Hindlimb muscle (tissue), 1 donor: ENCODE results near the gene C2orf68. TPM values are rescaled to one million over a fixed set of nuclear protein-coding genes. Genes with fewer than 3 reads are reported as not detected.
A peak's percentile ranks its signal among the peaks of the same experiment; 100 is the strongest.
"Not testable (repeated sequence)": the region's sequence is repeated elsewhere in the genome, so short reads cannot be mapped to it uniquely, and the experiment has no call there.

ENCODE experiments used
- DNase-seq: peaks from one replicate; pipeline ENCODE4 v3.0.0-alpha.2; 2013
- polyA plus RNA-seq: library from polyadenylated mRNA; unstranded; fragments of 120-200 nt; gene quantifications from one replicate; pipeline ENCODE4 v1.2.1, GENCODE V29; 2013; ENCODE audit not compliant: insufficient read length

The C2orf68 gene
- polyA plus RNA-seq, 1 donor = 57.5 TPM

DNA sequence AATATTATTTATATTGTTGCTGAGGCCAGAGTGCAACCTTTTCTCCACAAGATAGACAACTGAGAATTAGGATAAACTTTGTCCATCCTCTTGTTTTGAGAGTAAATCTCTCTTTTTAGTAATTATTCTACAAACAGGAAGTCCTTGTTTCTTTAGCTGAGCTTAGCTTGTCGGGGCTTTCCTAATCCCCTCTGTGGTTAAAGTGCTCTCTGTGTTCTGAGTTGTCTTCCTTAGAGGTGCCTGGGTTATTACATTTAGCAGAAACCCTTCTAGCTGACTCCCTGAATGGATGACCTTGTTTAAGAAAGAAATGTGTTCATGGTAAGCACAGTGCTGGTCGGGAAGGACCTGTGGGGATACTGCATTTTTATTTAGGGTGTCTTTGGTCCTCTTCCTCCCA lies 16.8 kb upstream of the C2orf68 start:
- DNase-seq = no peak

DNA sequence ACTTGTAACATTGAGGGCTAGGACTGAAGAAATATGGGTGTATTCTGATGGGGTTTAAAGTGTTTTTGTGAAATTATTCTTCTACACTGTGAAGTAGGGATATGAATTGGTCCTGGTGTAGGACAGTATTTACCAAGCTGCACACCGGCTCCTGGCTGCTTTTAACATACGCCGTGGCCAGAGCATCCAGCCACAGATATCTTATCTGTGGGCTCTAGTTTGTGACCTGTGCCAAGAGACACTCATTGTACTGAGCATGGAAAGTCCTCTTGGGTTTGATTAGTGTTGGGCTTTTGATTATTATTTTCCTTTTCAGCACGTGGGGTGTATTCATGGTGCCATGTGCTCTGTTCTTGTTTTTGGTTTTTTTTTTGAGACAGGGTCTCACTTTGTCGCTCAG lies 12.1 kb upstream of the C2orf68 start:
- DNase-seq = no peak

DNA sequence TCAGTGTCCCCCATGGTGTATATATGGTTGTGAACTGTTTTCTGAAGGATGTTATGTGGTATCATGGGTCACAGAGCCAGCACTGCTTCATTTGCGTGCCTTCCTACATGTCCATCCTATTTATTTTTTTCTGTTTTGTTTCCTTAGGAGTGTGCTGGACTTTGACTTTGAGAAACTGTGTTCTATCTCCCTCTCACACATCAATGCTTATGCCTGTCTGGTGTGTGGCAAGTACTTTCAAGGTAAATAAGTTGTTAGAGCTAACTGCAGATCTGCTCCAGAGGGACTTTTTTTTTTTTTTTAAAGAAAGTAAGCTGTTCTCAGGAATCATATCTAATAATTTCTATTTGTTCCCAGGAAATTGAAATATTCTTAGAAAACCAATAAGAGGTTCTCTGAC lies 9.5 kb upstream of the C2orf68 start:
- no peak for DNase-seq

DNA sequence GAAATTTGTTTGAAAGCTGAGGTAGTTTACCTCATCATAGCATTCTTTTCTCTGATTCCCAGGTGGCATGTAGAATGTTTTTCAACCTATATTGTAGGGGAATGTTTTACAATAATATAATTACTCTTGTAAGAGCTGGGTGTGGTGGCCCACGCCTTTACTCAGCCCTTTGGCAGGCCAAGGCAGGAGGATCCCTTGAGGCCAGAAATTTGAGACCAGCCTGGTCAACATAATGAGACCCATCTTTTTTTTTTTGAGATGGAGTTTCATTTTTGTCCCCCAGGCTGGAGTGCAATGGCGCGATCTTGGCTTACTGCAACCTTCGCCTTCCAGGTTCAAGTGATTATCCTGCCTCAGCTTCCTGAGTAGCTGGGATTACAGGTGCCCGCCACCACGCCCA lies 7.8 kb upstream of the C2orf68 start:
- no peak for DNase-seq

DNA sequence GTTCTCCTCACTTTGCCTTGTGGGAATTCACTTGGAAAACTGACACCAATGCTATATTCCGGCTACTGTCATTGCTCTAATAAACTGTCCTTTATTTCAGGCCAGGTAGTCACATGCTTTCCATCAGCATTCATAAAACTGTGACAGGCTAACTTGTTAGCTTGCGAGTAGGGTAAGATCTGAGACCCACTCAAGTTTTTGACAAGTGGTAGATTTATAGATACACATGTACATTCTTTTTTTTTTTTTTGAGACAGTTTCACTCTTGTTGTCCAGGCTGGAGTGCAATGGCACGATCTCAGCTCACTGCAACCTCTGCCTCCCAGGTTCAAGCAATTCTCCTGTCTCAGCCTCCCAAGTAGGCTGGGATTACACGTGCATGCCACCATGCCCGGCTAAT lies 5.9 kb upstream of the C2orf68 start:
- DNase-seq = not testable (repeated sequence)

DNA sequence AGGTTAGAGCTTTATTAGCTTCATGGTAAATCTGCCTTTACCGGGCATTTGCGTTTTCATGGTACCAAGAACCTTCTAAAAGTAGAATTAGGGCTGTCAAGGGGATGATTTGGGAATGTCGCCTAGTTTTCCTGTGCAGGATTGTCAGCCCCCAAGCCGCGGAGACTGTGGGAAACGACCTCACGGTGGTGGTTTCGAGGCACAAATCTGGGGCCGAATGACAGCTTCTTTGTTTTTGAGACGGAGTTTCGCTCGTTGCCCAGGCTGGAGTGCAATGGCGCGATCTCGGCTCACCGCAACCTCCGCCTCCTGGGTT lies 3.5 kb upstream of the C2orf68 start:
- no peak for DNase-seq

DNA sequence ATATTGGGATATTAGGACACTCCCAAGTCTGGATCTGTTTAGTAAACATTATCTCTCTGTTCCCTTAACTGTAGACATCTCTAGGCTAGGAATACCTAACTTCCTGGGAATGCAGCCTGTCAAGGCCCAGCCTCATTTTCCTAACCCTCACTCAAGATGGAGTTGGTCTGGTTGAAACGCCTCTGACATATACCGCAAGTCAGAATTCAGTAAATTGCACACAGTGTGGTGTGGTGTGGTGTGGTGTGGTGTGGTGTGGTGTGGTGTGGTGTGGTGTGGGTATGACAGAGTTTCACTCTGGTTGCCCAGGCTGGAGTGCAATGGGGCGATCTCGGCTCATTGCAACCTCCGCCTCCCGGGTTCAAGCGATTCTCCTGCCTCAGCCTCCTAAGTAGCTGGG lies 2.9 kb upstream of the C2orf68 start:
- not testable (repeated sequence) for DNase-seq

DNA sequence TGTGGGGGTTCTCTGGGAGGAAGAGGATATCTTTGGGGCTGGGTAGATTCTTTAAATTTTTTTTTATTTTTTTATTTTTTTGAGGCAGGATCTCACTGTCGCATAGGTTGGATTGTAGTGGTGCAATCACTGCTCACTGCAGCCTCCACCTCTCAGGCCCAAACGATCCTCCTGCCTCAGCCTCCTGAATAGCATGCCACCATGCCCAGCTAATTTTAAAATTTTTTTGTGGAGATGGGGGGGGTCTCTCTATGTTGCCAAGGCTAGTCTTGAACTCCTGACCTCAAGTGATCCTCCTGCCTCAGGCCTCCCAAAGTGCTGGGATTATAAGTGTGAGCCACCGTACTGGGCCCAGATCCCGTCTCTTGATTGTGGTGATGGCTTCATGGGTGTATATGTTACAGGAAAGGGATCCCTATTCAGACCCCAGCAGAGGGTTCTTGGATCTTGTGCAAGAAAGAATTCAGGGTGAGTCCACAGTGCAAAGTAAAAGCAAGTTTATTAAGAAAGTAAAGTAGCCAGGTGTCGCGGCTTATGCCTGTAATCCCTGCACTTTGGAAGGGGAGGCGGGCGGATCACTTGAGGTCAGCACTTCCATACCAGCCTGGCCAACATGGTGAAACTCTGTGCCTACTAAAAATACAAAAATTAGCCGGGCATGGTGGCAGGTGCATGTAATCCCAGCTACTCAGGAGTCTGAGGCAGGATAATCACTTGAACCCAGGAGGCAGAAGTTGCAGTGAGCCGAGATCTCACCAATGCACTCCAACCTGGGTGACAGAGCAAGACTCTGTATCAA lies 2.0 kb upstream of the C2orf68 start:
- no peak for DNase-seq

DNA sequence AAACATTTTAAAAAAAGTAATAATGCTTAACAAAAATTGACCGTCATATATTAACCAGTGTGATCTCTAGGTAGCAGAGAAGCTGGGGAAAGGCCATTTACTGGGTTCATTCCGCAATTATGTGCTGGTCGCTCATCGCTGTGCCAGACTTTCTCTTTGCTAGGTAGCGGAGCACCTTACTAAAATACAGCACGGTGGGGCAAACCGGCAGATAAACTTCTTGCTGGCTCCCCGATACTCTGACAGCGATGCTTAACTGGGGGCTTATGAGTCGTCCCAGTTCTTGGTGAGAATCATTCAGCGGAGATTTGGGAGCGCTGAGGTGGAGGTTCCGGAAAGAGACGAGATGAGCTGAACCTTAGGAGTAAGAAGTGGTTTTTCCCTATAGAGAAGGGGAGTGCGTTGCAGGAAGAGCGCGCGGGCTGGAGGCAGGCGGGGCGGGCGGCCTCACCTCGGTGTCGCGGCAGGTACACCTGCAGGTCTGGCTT lies 605 bp downstream of the C2orf68 start:
- no peak for DNase-seq

DNA sequence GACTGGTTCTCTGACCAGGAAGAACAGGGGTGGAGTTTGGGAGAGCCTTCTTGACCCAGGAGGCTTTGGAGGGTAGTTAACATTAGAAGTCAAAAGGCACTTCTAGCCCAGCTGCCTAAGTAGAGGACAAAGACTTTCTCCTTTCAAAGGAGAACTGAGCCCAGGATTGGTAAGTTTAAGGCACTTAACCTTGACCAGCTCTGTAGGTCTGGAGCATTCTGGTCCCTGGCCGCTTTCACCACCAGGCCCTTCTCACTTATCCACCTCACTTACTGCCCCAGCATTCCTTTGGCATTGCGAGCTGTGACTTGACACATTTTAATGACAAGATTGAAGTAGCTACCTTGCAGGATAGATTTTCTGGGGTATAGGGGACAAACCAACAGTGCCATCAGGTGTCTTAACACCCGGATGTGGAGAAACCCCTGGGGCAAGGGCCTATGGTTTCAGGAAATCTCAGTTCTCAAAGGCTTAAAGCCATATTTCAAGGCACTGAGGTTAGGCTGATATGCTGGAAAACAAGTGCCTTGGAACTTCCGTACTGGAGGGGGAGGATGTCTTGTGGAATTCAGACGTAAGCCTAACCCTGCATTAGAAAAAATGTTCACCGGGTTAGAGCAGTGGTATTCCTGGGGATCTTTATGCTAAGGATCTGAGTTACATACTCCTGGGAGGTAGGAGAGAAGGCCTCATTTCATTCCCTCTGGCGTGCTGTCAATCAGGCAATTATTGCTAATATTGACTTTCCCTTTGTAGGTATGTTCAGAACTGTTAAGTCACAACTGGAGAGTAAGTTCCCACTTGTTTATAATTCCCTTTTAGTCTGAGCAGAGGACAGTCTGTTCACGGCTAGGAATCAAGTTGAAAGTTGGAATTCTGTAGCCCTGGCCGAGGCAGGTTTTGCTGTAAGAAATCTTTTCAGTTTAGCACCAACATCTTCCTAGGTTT lies 4.3 kb downstream of the C2orf68 start:
- no peak for DNase-seq

DNA sequence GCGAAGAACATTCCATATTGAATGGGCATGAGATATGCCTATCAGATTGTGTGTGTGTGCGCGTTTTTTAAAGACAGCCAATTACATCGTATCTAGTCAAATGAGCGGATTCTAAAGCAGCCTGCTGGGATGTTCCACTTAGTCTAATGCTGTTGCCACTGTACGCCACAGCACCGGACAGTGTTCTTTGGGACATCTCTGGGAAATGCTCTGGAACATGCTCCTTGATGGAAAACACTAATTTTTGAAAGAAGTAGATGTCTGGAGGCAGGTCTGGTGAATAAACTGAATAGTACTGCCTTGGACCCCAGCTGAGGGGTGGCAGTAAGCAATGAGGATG lies 5.8 kb downstream of the C2orf68 start:
- no peak for DNase-seq

DNA sequence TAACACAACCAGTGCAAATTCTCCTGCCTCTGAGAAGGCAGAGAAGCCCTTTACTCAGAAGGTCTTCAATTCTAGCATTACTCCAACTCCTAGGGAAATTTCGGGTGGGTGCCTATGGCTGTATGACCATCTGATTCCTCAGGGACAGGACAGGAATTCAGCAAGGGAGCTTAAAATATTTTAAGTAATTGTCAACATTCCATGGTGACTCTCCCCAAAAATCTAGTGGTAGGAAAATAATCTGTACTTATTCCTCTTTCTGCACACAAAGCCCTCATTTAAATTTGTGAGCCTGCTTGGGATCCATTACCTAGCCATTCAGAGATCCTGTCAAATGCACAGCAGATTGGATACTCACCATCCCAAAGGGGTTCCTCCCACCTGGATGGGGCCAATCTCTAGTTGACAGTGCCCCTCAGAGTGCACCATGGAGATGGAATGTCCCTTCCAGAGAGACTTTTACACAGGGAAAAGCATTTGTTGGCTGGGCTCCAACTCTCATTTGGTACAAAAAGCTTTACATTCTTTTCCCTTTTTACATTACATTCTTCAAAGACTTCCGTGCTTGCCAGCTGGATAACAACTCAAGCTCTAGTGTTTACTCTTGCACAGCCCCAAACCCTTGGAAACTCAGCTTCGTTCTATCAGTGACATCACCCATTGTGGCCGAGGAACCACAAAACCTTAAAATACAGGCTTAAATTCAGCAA lies 6.3 kb downstream of the C2orf68 start:
- DNase-seq = no peak

DNA sequence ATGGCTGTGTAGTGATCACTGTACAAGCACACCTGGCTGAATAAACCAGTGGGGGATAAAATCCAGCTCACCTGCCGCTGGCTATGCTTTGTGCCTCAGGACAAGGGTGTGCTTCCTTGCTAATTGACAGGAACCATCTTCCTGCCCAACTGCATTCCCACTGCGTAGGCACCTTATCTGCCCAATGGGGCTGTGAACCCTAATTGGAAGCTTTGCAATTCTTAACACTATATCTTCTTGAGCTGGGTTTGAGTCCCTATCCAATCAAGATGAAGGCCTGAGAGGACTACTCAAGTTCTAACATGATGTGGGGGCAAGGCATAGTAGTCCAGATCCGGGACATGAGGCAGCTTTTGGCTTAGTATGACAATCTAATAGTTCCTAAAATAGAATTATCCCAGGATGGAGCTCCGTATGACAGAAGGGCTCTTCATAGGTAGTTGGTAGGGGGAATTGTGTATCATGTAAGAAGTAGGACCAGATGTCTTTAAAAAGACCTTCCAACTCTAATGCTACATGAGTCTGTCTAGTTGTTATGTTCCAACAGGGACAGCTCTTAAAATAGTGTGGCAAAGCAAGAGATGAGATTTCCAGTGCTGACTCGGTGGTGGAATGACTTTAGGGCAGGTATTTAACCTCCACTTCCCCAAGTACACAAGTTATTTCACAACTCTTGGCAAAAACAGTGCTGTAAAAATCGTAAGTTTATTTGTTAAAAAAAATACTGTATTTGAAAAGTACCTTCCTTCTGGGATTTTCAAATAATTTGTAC lies 7.1 kb downstream of the C2orf68 start:
- DNase-seq = no peak

DNA sequence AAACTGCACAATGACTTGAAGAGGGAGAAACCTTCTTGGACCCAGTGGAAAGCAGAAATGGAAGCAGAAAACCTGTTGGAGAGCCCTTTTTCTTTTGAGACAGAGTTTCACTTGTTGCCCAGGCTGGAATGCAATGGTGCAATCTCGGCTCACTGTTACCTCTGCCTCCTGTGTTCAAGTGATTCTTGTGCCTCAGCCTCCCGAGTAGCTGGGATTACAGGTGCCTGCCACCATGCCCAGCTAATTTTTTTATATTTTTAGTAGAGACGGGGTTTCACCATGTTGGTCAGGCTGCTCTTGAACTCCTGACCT lies 7.8 kb downstream of the C2orf68 start:
- DNase-seq = not testable (repeated sequence)

DNA sequence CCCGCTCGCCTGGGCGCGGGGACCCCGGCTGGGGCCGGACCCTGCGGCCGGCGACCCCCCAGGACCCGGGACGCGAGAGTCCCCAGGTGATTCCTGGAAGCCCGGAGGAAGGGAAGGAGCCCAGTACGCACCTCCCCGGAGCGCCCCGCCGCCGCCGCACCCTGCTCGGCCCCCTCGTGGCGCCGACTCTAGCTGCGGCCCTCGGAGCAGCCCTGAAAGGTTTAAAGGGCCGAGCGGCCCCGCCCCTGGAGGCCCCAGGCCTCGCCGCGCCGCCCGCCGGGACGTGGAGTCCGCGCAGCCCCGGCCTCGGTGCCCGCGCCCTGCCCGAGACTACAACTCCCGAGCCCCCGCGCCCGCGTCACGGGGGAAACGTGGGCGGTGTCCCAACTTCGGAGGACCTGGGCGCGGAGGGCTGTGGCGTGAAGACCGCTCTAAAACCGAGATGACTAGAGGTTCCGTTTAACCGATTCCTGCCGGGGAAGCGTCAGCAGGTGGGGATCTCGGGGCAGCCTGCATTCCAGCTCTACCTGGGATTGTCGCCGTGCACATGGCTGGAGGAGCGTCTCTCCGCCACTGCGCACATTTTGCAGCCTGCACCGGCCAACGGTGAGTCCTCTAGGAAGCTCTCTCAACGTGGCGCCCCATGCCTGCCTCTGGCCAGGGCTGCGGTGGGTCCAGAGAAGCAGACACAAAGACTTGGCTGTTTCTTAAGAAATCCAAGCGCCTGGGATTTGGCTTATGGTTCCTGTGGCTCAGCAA lies 9.2 kb downstream of the C2orf68 start, which contains the start of gene TMEM150A:
TSS of gene TMEM150A (minus strand) at position 223 of the 759 bp plus-strand sequence. CDS start 750 bp downstream, outside the sequence.
- peak; percentile 92 for DNase-seq

DNA sequence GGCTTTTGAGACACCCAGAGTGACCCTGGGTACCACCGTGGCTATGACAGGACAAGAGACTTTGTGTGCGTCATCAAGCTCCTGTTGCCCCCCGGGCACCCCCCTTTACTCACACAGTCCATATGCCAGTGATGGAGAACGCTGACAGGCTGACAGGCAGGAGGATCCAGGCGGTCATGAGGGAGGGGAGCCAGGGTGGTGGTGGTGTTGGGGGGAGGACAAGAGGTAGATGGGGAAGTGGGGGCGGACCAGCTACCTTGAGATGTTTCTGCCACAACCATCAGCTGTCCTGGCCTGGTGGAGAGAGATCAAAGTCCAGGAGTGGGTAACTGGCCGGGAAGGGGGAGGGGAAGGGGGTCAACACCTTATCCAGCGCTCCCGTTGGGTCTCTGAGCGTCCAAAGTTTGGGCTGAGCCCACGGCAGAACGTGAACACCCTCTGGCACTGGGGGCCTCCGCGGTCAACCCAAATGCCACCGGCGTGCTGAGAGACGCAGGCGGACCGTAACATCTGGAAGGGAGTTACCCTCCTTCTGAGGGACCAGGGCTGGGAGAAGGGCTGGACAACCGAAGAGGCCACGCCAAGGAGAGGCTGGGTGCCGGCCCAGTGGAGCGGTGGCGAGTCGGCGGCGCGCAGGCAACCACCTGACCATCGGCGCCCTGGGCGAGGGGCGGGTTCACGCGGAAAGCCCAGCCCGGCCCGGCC lies 9.9 kb downstream of the C2orf68 start:
- no peak for DNase-seq

DNA sequence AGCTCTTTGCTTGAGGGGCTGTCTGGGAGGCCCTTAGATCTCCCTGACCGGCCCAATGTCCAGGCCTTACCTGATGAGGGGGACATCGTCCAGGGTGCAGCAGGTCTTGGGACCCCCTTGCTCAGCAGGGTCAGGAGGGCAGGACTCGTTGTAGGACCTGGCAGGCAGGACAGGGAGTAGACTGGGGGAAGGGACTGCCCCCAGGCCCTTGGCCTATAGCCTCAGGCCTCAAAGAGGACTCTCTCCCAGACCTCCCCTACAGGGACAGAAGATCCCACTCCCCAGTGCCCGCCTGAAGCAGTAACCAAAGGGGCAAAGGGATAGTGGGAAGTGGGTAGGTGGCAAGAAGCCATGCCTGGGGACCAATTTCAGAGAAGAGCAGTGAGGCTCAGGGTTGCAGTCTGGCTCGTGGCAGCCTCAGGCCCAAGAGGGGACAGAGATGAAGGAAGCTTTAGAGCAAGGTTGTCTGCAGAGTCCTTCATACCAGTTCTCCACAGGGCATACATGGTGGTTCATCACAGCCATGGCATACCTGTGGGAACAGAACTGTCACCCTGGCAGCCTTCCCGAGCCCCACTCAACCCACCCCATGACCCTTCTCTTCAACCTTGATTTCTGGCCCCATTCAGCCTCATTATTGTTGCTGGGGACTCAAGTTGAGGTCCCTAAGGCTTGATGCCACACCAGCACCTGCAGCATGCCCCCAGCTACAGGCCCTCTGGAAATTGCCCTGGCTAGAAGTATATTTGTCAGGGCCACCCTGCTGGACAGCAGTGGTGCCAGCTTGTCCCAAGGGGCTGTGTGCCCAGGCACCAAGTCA lies 10.7 kb downstream of the C2orf68 start:
- DNase-seq = no peak

DNA sequence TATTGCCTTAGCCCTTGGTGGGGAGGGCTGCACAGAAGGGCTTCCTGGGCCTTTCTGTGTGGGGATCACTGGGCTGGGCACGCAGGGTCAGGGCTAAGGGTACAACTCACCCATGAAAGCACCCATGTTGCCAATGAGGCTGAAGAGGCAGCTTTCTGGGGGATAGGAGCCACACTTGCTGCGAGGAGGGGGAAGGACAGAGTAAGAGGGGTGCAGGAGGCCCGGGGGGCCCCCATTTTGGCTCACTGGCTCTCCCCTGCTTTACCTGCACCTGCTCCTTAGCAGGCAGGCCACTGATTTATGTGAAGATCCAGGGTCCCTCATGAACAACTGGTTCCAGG lies 11.7 kb downstream of the C2orf68 start:
- DNase-seq = no peak

DNA sequence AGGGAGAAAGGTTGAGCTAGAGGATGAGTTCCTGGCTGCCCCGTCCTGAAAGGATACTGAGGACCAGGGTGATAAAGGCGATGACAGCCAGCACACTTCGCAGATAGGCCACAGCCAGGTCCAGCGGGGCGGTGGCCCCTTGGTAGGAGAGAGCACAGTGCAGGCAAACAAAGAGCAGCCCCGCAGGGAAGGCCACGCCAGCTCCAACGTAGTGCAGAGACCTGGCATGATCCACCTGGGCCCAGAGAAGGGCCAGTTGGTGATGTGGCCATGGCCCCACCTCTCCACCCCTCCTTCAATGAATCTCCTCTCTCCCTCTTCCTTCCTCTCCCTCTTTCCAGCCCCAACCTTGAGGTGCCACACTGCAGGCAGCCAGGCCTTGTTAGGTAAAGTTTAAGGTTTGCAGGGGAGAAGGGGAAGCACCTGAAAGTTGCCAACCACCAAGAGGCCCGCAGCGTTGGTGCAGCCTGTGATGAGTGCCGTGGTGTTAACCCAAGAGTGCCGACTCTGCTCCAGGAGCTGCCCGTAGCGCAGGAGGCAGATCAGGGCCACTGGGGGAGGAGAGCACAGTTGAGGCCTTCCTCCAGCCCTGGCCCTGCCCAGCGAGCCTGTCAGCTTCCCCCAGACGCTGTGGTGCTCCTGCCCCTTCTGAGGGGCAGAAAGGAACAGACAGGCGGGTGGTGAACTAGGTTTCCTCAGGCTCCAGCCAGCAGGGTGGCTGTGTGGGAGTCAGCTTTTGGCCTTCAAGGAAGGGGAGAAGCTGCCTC lies 12.2 kb downstream of the C2orf68 start:
- DNase-seq = no peak
